Type B pancreatic cell (in vitro differentiated cells): ENCODE data around the gene PITPNC1. TPM values are rescaled to one million over a fixed set of nuclear protein-coding genes. Genes with fewer than 3 reads are reported as not detected.
"Not testable (repeated sequence)": the region's sequence is repeated elsewhere in the genome, so short reads cannot be mapped to it uniquely, and the experiment has no call there.

ENCODE experiments used
- DNase-seq: peaks from one replicate; pipeline ENCODE4 v3.0.0; 2021; ENCODE audit warnings: mixed read lengths; ENCODE audit not compliant: unreplicated experiment; ENCODE audit errors: extremely low spot score
- H3K27ac Mint-ChIP-seq: 2 replicates; pipeline ENCODE4 v1.8.0; 2021; ENCODE audit warnings: mild to moderate bottlenecking, mixed read lengths
- H3K27me3 Mint-ChIP-seq: 2 replicates; pipeline ENCODE4 v1.8.0; 2021; ENCODE audit warnings: mixed read lengths
- H3K36me3 Mint-ChIP-seq: 2 replicates; pipeline ENCODE4 v1.8.0; 2021; ENCODE audit warnings: mixed read lengths
- H3K4me1 Mint-ChIP-seq: one replicate; pipeline ENCODE4 v1.8.0; 2021; ENCODE audit warnings: mixed read lengths; ENCODE audit not compliant: unreplicated experiment
- H3K4me3 Mint-ChIP-seq: 2 replicates; pipeline ENCODE4 v1.8.0; 2021; ENCODE audit warnings: mild to moderate bottlenecking, mixed read lengths
- H3K9me3 Mint-ChIP-seq: 2 replicates; pipeline ENCODE4 v1.8.0; 2021; ENCODE audit warnings: mixed read lengths
- CTCF ChIP-seq: fragments of 200-600 bp; sonication (generic); conservative IDR thresholded peaks from 2 replicates; pipeline ENCODE4 v1.5.0; 2021; ENCODE audit warnings: antibody characterized with exemption, mild to moderate bottlenecking
- total RNA-seq: library from RNA; stranded (reverse); gene quantifications from 2 replicates; pipeline ENCODE4 v1.2.1, GENCODE V29; 2021; ENCODE audit warnings: low replicate concordance

Gene PITPNC1
- total RNA-seq, 1 donor from 2014 or later: 18.7 TPM

GRCh38 chr17:67417507-67417906, 40.4 kb downstream of the PITPNC1 start:
- Mint-ChIP-seq H3K36me3 (peaks cover 4% of the 10 kb centered on the region), H3K27me3 (no peaks in the 10 kb centered on the region), H3K27ac (no peak overlapping the region), H3K9me3 (peaks cover 5% of the 10 kb centered on the region), H3K4me3 (no peak overlapping the region), H3K4me1 (peaks cover 12% of the 10 kb centered on the region)
- no peak for TF ChIP-seq CTCF
- DNase-seq: no peak

GRCh38 chr17:67420994-67421393, 43.9 kb downstream of the PITPNC1 start:
- no peak for DNase-seq
- peaks cover 5% of the 10 kb centered on the region for H3K9me3 Mint-ChIP-seq
- peak overlapping the region; percentile 11 for H3K27ac Mint-ChIP-seq
- peaks cover 21% of the 10 kb centered on the region for H3K4me1 Mint-ChIP-seq
- H3K27me3 Mint-ChIP-seq: no peaks in the 10 kb centered on the region
- H3K36me3 Mint-ChIP-seq: peaks cover 4% of the 10 kb centered on the region
- H3K4me3 Mint-ChIP-seq: no peak overlapping the region
- TF ChIP-seq CTCF: no peak

- Mint-ChIP-seq H3K27me3 (no peaks in the 10 kb centered on the region), H3K9me3 (peaks cover 5% of the 10 kb centered on the region), H3K36me3 (peaks cover 4% of the 10 kb centered on the region)
These were observed 44.8 kb downstream of the PITPNC1 start for GRCh38 chr17:67421869-67422273.

GRCh38 chr17:67422296-67422695, 45.2 kb downstream of the PITPNC1 start:
- not testable (repeated sequence) for H3K36me3 Mint-ChIP-seq, DNase-seq, H3K4me3 Mint-ChIP-seq, H3K27ac Mint-ChIP-seq, H3K9me3 Mint-ChIP-seq, H3K27me3 Mint-ChIP-seq
- peaks cover 21% of the 10 kb centered on the region for H3K4me1 Mint-ChIP-seq

More at GRCh38 chr17:67421869-67422273, 44.8 kb downstream of the PITPNC1 start:
- H3K4me1 Mint-ChIP-seq: peaks cover 21% of the 10 kb centered on the region
- H3K4me3 Mint-ChIP-seq: no peak overlapping the region
- H3K27ac Mint-ChIP-seq: peak overlapping the region; percentile 6
- no peak for TF ChIP-seq CTCF
- DNase-seq: no peak

- no peaks in the 10 kb centered on the region for H3K27me3 Mint-ChIP-seq
- TF ChIP-seq CTCF: no peak
- H3K4me3 Mint-ChIP-seq: no peak overlapping the region
- H3K27ac Mint-ChIP-seq: no peak overlapping the region
- peaks cover 21% of the 10 kb centered on the region for H3K4me1 Mint-ChIP-seq
- H3K36me3 Mint-ChIP-seq: peaks cover 4% of the 10 kb centered on the region
- peaks cover 5% of the 10 kb centered on the region for H3K9me3 Mint-ChIP-seq
- no peak for DNase-seq
These were observed 45.8 kb downstream of the PITPNC1 start for GRCh38 chr17:67422897-67423296.

- Mint-ChIP-seq H3K27me3 (no peaks in the 10 kb centered on the region), H3K36me3 (peaks cover 4% of the 10 kb centered on the region), H3K9me3 (peaks cover 4% of the 10 kb centered on the region), H3K4me3 (no peak overlapping the region), H3K4me1 (peaks cover 18% of the 10 kb centered on the region), H3K27ac (no peak overlapping the region)
- no peak for DNase-seq
- TF ChIP-seq CTCF: no peak
These were observed 48.6 kb downstream of the PITPNC1 start for GRCh38 chr17:67425571-67426160.
